Measurements from ENCODE around the gene CALY.

Gene CALY

GRCh38 chr10:133278577-133279265 is 58.0 kb downstream of the CALY start:
- no peaks in the 10 kb centered on the region for H3K9me3 Mint-ChIP-seq
- peak overlapping the region; percentile 95 for H3K27ac Mint-ChIP-seq
- peaks cover 18% of the 10 kb centered on the region for H3K36me3 Mint-ChIP-seq
- H3K4me3 Mint-ChIP-seq, result peak overlapping the region; percentile 70
- CTCF ChIA-PET, result interaction anchor here (0.6 to 2.2 kb wide), 4 partner anchors 14 to 51 kb away, joined by 3 to 10 read pairs (median 3); no protein-coding TSS in a partner anchor
- H3K4me1 Mint-ChIP-seq, result peaks cover 41% of the 10 kb centered on the region
- no peaks in the 10 kb centered on the region for H3K27me3 Mint-ChIP-seq
- DNase-seq, result peak; percentile 67

GRCh38 chr10:133277993-133278576 is 58.6 kb downstream of the CALY start:
- no peaks in the 10 kb centered on the region for H3K9me3 Mint-ChIP-seq
- H3K4me1 Mint-ChIP-seq, result peaks cover 41% of the 10 kb centered on the region
- H3K27ac Mint-ChIP-seq, result peak overlapping the region; percentile 95
- DNase-seq, result no peak
- peaks cover 17% of the 10 kb centered on the region for H3K36me3 Mint-ChIP-seq
- CTCF ChIA-PET, result interaction anchor here (0.6 to 2.2 kb wide), 3 partner anchors 13 to 29 kb away, joined by 3 to 10 read pairs (median 3); no protein-coding TSS in a partner anchor
- H3K4me3 Mint-ChIP-seq, result peak overlapping the region; percentile 70
- no peaks in the 10 kb centered on the region for H3K27me3 Mint-ChIP-seq

- peak overlapping the region; percentile 70 for H3K4me3 Mint-ChIP-seq
- CTCF ChIA-PET, result interaction anchor here (0.5 to 2.2 kb wide), 3 partner anchors 17 to 30 kb away, joined by 3 to 10 read pairs (median 3); no protein-coding TSS in a partner anchor
These were observed 59.3 kb downstream of the CALY start for GRCh38 chr10:133277277-133277992.

GRCh38 chr10:133276435-133277201 is 60.1 kb downstream of the CALY start, which contains the start of gene ADAM8:
TSS of gene ADAM8 (minus strand) at chr10:133276868. CDS start at chr10:133276817, 51 bp downstream.
- Mint-ChIP-seq H3K9me3 (no peaks in the 10 kb centered on the region), H3K27ac (peak within 1 kb of the TSS; percentile 95), H3K4me1 (peaks cover 43% of the 10 kb centered on the region), H3K27me3 (no peaks in the 10 kb centered on the region), H3K36me3 (peaks cover 12% of the 10 kb centered on the region), H3K4me3 (peak within 1 kb of the TSS; percentile 84)
- peak; percentile 83 for DNase-seq
- CTCF ChIA-PET, result interaction anchor here (0.5 to 2.7 kb wide), 4 partner anchors 17 to 33 kb away, joined by 3 to 11 read pairs (median 3); no protein-coding TSS in a partner anchor

More at GRCh38 chr10:133277277-133277992, 59.3 kb downstream of the CALY start:
- H3K27me3 Mint-ChIP-seq, result no peaks in the 10 kb centered on the region
- peaks cover 14% of the 10 kb centered on the region for H3K36me3 Mint-ChIP-seq
- H3K9me3 Mint-ChIP-seq, result no peaks in the 10 kb centered on the region
- no peak for DNase-seq
- H3K27ac Mint-ChIP-seq, result peak overlapping the region; percentile 95
- H3K4me1 Mint-ChIP-seq, result peaks cover 41% of the 10 kb centered on the region

- Mint-ChIP-seq H3K27me3 (no peaks in the 10 kb centered on the region), H3K4me3 (peak overlapping the region; percentile 84), H3K27ac (peak overlapping the region; percentile 87), H3K4me1 (peaks cover 43% of the 10 kb centered on the region), H3K9me3 (no peaks in the 10 kb centered on the region), H3K36me3 (peaks cover 12% of the 10 kb centered on the region)
- DNase-seq, result no peak
- CTCF ChIA-PET, result interaction anchor here (0.7 to 2.7 kb wide), 5 partner anchors 17 to 33 kb away, joined by 3 to 11 read pairs (median 5); no protein-coding TSS in a partner anchor
These were observed 60.6 kb downstream of the CALY start for GRCh38 chr10:133276100-133276434.

GRCh38 chr10:133275684-133276092 is 61.0 kb downstream of the CALY start:
- H3K4me1 Mint-ChIP-seq, result peaks cover 43% of the 10 kb centered on the region
- H3K27me3 Mint-ChIP-seq, result no peaks in the 10 kb centered on the region
- H3K27ac Mint-ChIP-seq, result peak overlapping the region; percentile 87
- CTCF ChIA-PET, result interaction anchor here (0.9 to 2.7 kb wide), 7 partner anchors 12 to 132 kb away, joined by 3 to 11 read pairs (median 4); no protein-coding TSS in a partner anchor
- peak overlapping the region; percentile 84 for H3K4me3 Mint-ChIP-seq
- DNase-seq, result peak; percentile 56
- no peaks in the 10 kb centered on the region for H3K9me3 Mint-ChIP-seq
- peaks cover 12% of the 10 kb centered on the region for H3K36me3 Mint-ChIP-seq

GRCh38 chr10:133274751-133275683 is 61.7 kb downstream of the CALY start:
- Mint-ChIP-seq H3K4me1 (peaks cover 41% of the 10 kb centered on the region), H3K9me3 (no peaks in the 10 kb centered on the region), H3K36me3 (peaks cover 12% of the 10 kb centered on the region), H3K27ac (peak overlapping the region; percentile 87), H3K4me3 (peak overlapping the region; percentile 84), H3K27me3 (no peaks in the 10 kb centered on the region)
- CTCF ChIA-PET, result interaction anchor here (0.9 to 2.7 kb wide), 7 partner anchors 11 to 131 kb away, joined by 3 to 11 read pairs (median 4); no protein-coding TSS in a partner anchor
- peak; percentile 88 for DNase-seq
